Nephron (organoid): ENCODE data around the gene DOCK2.

Experiments used
- H3K27ac Mint-ChIP-seq, 3 experiments: 2 replicates each; pipeline ENCODE4 v1.8.0; 2020; ENCODE audit warnings: mixed read lengths in 3 of 3, mild to moderate bottlenecking in 2 of 3, moderate library complexity in 1 of 3
- H3K27me3 Mint-ChIP-seq: 2 replicates; pipeline ENCODE4 v1.8.0; 2021; ENCODE audit warnings: low read depth, mild to moderate bottlenecking, moderate library complexity, mixed read lengths
- H3K36me3 Mint-ChIP-seq: 2 replicates; pipeline ENCODE4 v1.8.0; 2020; ENCODE audit warnings: low read depth, mixed read lengths
- H3K4me1 Mint-ChIP-seq: 2 replicates; pipeline ENCODE4 v1.8.0; 2020; ENCODE audit warnings: mixed read lengths
- H3K4me3 Mint-ChIP-seq, 3 experiments: 2 replicates each; pipeline ENCODE4 v1.8.0; 2020; ENCODE audit warnings: mild to moderate bottlenecking in 3 of 3, mixed read lengths in 3 of 3, moderate library complexity in 2 of 3
- H3K9me3 Mint-ChIP-seq: 2 replicates; pipeline ENCODE4 v1.8.0; 2020; ENCODE audit warnings: mixed read lengths
- CTCF ChIP-seq, 3 experiments: fragments of 200-600 bp; sonication (generic); IDR thresholded peaks; one replicate each; pipeline ENCODE4 v1.5.0; 2021; ENCODE audit warnings: antibody characterized with exemption in 3 of 3; ENCODE audit not compliant: unreplicated experiment in 3 of 3

The DOCK2 gene

GRCh38 chr5:169956756-169957155 lies 319.7 kb downstream of the DOCK2 start:
- no peaks in the 10 kb centered on the region for H3K4me1 Mint-ChIP-seq
- H3K9me3 Mint-ChIP-seq: no peaks in the 10 kb centered on the region
- no peak for TF ChIP-seq CTCF (IDR thresholded peaks at IDR 0.05; ENCODE audit: unreplicated experiment in 3 of 3)
- peaks cover 29% of the 10 kb centered on the region for H3K27me3 Mint-ChIP-seq
- H3K36me3 Mint-ChIP-seq: no peaks in the 10 kb centered on the region
- H3K4me3 Mint-ChIP-seq: no peak overlapping the region
- H3K27ac Mint-ChIP-seq: no peak overlapping the region

GRCh38 chr5:169958278-169958677 lies 321.2 kb downstream of the DOCK2 start:
- H3K36me3 Mint-ChIP-seq: no peaks in the 10 kb centered on the region
- peaks cover 34% of the 10 kb centered on the region for H3K27me3 Mint-ChIP-seq
- no peak for TF ChIP-seq CTCF (IDR thresholded peaks at IDR 0.05; ENCODE audit: unreplicated experiment in 3 of 3)
- H3K4me3 Mint-ChIP-seq: no peak overlapping the region
- H3K9me3 Mint-ChIP-seq: no peaks in the 10 kb centered on the region
- H3K4me1 Mint-ChIP-seq: no peaks in the 10 kb centered on the region
- H3K27ac Mint-ChIP-seq: peak overlapping the region in 1 of 3 experiments; percentile 18

GRCh38 chr5:169960659-169961058 lies 323.6 kb downstream of the DOCK2 start:
- H3K27ac Mint-ChIP-seq: no peak overlapping the region
- H3K4me1 Mint-ChIP-seq: no peaks in the 10 kb centered on the region
- peaks cover 25% of the 10 kb centered on the region for H3K27me3 Mint-ChIP-seq
- H3K36me3 Mint-ChIP-seq: no peaks in the 10 kb centered on the region
- no peak overlapping the region for H3K4me3 Mint-ChIP-seq
- no peak for TF ChIP-seq CTCF (IDR thresholded peaks at IDR 0.05; ENCODE audit: unreplicated experiment in 3 of 3)
- H3K9me3 Mint-ChIP-seq: no peaks in the 10 kb centered on the region

GRCh38 chr5:169964246-169964645 lies 327.2 kb downstream of the DOCK2 start:
- Mint-ChIP-seq H3K36me3 (no peaks in the 10 kb centered on the region), H3K27ac (no peak overlapping the region), H3K27me3 (peaks cover 6% of the 10 kb centered on the region), H3K4me1 (no peaks in the 10 kb centered on the region), H3K9me3 (no peaks in the 10 kb centered on the region), H3K4me3 (no peak overlapping the region)
- TF ChIP-seq CTCF (IDR thresholded peaks at IDR 0.05; ENCODE audit: unreplicated experiment in 3 of 3): no peak

- Mint-ChIP-seq H3K27me3 (peaks cover 9% of the 10 kb centered on the region), H3K27ac (no peak overlapping the region), H3K36me3 (no peaks in the 10 kb centered on the region), H3K4me3 (no peak overlapping the region), H3K4me1 (peaks cover 6% of the 10 kb centered on the region), H3K9me3 (no peaks in the 10 kb centered on the region)
- TF ChIP-seq CTCF (IDR thresholded peaks at IDR 0.05; ENCODE audit: unreplicated experiment in 3 of 3): no peak
These were observed 333.3 kb downstream of the DOCK2 start for GRCh38 chr5:169970339-169970738.

- H3K27ac Mint-ChIP-seq: no peak overlapping the region
- TF ChIP-seq CTCF (IDR thresholded peaks at IDR 0.05; ENCODE audit: unreplicated experiment in 3 of 3): no peak
These were observed 334.1 kb downstream of the DOCK2 start for GRCh38 chr5:169970911-169971765.

More at GRCh38 chr5:169970911-169971765, 334.1 kb downstream of the DOCK2 start:
- H3K27me3 Mint-ChIP-seq: peaks cover 9% of the 10 kb centered on the region
- no peak overlapping the region for H3K4me3 Mint-ChIP-seq
- H3K36me3 Mint-ChIP-seq: no peaks in the 10 kb centered on the region
- no peaks in the 10 kb centered on the region for H3K9me3 Mint-ChIP-seq
- peaks cover 6% of the 10 kb centered on the region for H3K4me1 Mint-ChIP-seq
